Gastrocnemius medialis (tissue), 4 donors: ENCODE data around the gene CNKSR1. TPM values are rescaled to one million over a fixed set of nuclear protein-coding genes. Genes with fewer than 3 reads are reported as not detected.

Source experiments
- ATAC-seq, 2 donors: fragments of 150-250 bp; one replicate each; pipeline ENCODE4 v1.9.1; 2016
- DNase-seq, 2 donors: peaks; one replicate each; pipeline ENCODE4 v3.0.0-alpha.2; 2019
- H3K27ac ChIP-seq, 4 donors: fragments of 200-600 bp; sonication (generic); 1 replicate in 1 of 4; 2 replicates in 3 of 4; pipeline ENCODE4 v1.5.1; 2016 to 2018; ENCODE audit warnings: mild to moderate bottlenecking in 2 of 4, moderate library complexity in 1 of 4
- H3K27me3 ChIP-seq, 3 donors: fragments of 200-600 bp; sonication (generic) in 2 of 3; 1 replicate in 1 of 3; 2 replicates in 2 of 3; pipeline versions ENCODE4 v1.5.1 to v1.6.0; 2016 to 2019; ENCODE audit warnings: mild to moderate bottlenecking in 1 of 3, moderate library complexity in 1 of 3
- H3K36me3 ChIP-seq, 2 donors: fragments of 200-600 bp; sonication (generic) in 1 of 2; one replicate each; pipeline ENCODE4 v1.5.1; 2017 to 2018
- H3K4me1 ChIP-seq, 2 donors: fragments of 200-600 bp; sonication (generic) in 1 of 2; one replicate each; pipeline ENCODE4 v1.5.1; 2016 to 2017; ENCODE audit warnings: mild to moderate bottlenecking in 2 of 2
- H3K4me3 ChIP-seq, 4 donors: fragments of 200-600 bp; sonication (generic) in 3 of 4; 1 replicate in 1 of 4; 2 replicates in 3 of 4; pipeline ENCODE4 v1.5.1; 2016 to 2019; ENCODE audit warnings: mild to moderate bottlenecking in 2 of 4
- H3K9me3 ChIP-seq, 3 donors: fragments of 200-600 bp; sonication (generic) in 2 of 3; 1 replicate in 1 of 3; 2 replicates in 2 of 3; pipeline ENCODE4 v1.5.1; 2016 to 2019
- CTCF ChIP-seq, 5 experiments: fragments of 450-650 bp in 3 of 5; fragments of 200-600 bp in 2 of 5; sonication (generic) in 2 of 5; IDR thresholded peaks in 4 of 5; conservative IDR thresholded peaks in 1 of 5; 1 replicate in 4 of 5; 2 replicates in 1 of 5; pipeline ENCODE4 v1.5.1; 2016 to 2019; ENCODE audit warnings: antibody characterized with exemption in 5 of 5, mild to moderate bottlenecking in 3 of 5, moderate library complexity in 3 of 5
- POLR2A ChIP-seq, 2 donors: fragments of 450-650 bp; IDR thresholded peaks; one replicate each; pipeline ENCODE4 v1.6.1; 2017; ENCODE audit warnings: antibody characterized with exemption in 2 of 2, mild to moderate bottlenecking in 2 of 2, moderate library complexity in 2 of 2
- in situ Hi-C, 4 donors: fragments of 200-750 bp; cut with MboI; loops; one replicate each; pipeline versions ENCODE4 v1.15.0 to v1.8.0; 2017; ENCODE audit warnings: low sequenced_read_pairs in 4 of 4
- intact Hi-C: fragments of 100-400 bp; cut with DNase I; formaldehyde crosslinking; loops from one replicate; pipeline ENCODE4 v1.15.1; 2023; ENCODE audit warnings: low total_unique reads
- total RNA-seq, 4 donors: library from RNA; depleted of rRNA; stranded (reverse); fragments of >200 nt; gene quantifications; one replicate each; pipeline versions ENCODE4 v1.1.0 to v1.2.3, GENCODE V29; 2016

CNKSR1 gene
- total RNA-seq, 4 donors from 2014 or later: 23.7 to 50.6 (median 44.6) TPM

GRCh38 chr1:26187882-26188281 is 10.6 kb downstream of the CNKSR1 start:
- peaks cover 7 to 14% of the 10 kb centered on the region in 2 donors for H3K4me1 ChIP-seq
- ATAC-seq: no peak
- H3K4me3 ChIP-seq: no peak overlapping the region
- H3K27ac ChIP-seq: no peak overlapping the region
- peaks cover 0 to 51% of the 10 kb centered on the region in 2 donors for H3K36me3 ChIP-seq
- no peaks in the 10 kb centered on the region for H3K9me3 ChIP-seq
- no peak for DNase-seq
- intact Hi-C loops: no loop called here
- no peaks in the 10 kb centered on the region for H3K27me3 ChIP-seq
- in situ Hi-C loops: no loop called here
- TF ChIP-seq POLR2A (IDR thresholded peaks at IDR 0.05): no peak

GRCh38 chr1:26188477-26188876 is 11.2 kb downstream of the CNKSR1 start:
- Histone ChIP-seq H3K36me3 (peaks cover 0 to 51% of the 10 kb centered on the region in 2 donors), H3K27me3 (no peaks in the 10 kb centered on the region), H3K27ac (no peak overlapping the region), H3K4me1 (peaks cover under 1 to 8% of the 10 kb centered on the region in 2 donors), H3K4me3 (no peak overlapping the region), H3K9me3 (no peaks in the 10 kb centered on the region)
- intact Hi-C loops (no loop called here), in situ Hi-C loops (no loop called here)
- no peak for DNase-seq
- ATAC-seq: no peak
- TF ChIP-seq CTCF (IDR thresholded peaks at IDR 0.05 in 4 of 5, conservative IDR thresholded peaks at IDR 0.05 in 1 of 5) (no peak), POLR2A (IDR thresholded peaks at IDR 0.05) (no peak)

- intact Hi-C loops (no loop called here), in situ Hi-C loops (no loop called here)
- no peak for TF ChIP-seq POLR2A (IDR thresholded peaks at IDR 0.05)
- Histone ChIP-seq H3K9me3 (no peaks in the 10 kb centered on the region), H3K27ac (no peak overlapping the region), H3K4me3 (no peak overlapping the region), H3K36me3 (peaks cover 0 to 48% of the 10 kb centered on the region in 2 donors), H3K27me3 (no peaks in the 10 kb centered on the region), H3K4me1 (peaks cover 0 to 2% of the 10 kb centered on the region in 2 donors)
- DNase-seq (no peak), ATAC-seq (no peak)
These were observed 12.0 kb downstream of the CNKSR1 start for GRCh38 chr1:26189331-26189730.

GRCh38 chr1:26189751-26190275 is 12.5 kb downstream of the CNKSR1 start:
- DNase-seq (no peak), ATAC-seq (no peak)
- Histone ChIP-seq H3K4me3 (no peak overlapping the region), H3K4me1 (no peaks in the 10 kb centered on the region), H3K9me3 (no peaks in the 10 kb centered on the region), H3K36me3 (peaks cover 0 to 43% of the 10 kb centered on the region in 2 donors), H3K27ac (no peak overlapping the region), H3K27me3 (no peaks in the 10 kb centered on the region)
- in situ Hi-C loops: no loop called here
- intact Hi-C loops: no loop called here
- TF ChIP-seq POLR2A (IDR thresholded peaks at IDR 0.05) (no peak), CTCF (IDR thresholded peaks at IDR 0.05 in 4 of 5, conservative IDR thresholded peaks at IDR 0.05 in 1 of 5) (no peak)

GRCh38 chr1:26190373-26190987 is 13.2 kb downstream of the CNKSR1 start, which contains the start of gene CATSPER4:
CATSPER4 (plus strand) TSS chr1:26190602; CDS start chr1:26190628, 26 bp downstream.
- Histone ChIP-seq H3K4me1 (no peaks in the 10 kb centered on the region), H3K27ac (no peak within 1 kb of the TSS), H3K36me3 (peaks cover 0 to 40% of the 10 kb centered on the region in 2 donors), H3K4me3 (no peak within 1 kb of the TSS), H3K27me3 (no peaks in the 10 kb centered on the region), H3K9me3 (no peaks in the 10 kb centered on the region)
- DNase-seq (no peak), ATAC-seq (peak in 1 of 2 donors; percentile 66)
- peak in 4 of 5 experiments; percentile 8 to 45 (median 26) for TF ChIP-seq CTCF (IDR thresholded peaks at IDR 0.05 in 4 of 5, conservative IDR thresholded peaks at IDR 0.05 in 1 of 5)
- TF ChIP-seq POLR2A (IDR thresholded peaks at IDR 0.05): no peak
- intact Hi-C loops: no loop called here
- in situ Hi-C loops: no loop called here
